Stimulated activated CD4-positive, alpha-beta T cell treated with anti-CD3 and anti-CD28 coated beads, Interleukin-15, amount 100 ng/mL, for 24 hours (primary cell): Measurements from ENCODE around the gene PHACTR4.
A peak's percentile ranks its signal among the peaks of the same experiment; 100 is the strongest.
"Not testable (repeated sequence)": the region's sequence is repeated elsewhere in the genome, so short reads cannot be mapped to it uniquely, and the experiment has no call there.

Source experiments
- DNase-seq: peaks from one replicate; pipeline ENCODE4 v3.0.0-alpha.2; 2020

Gene PHACTR4

GRCh38 chr1:28505406-28506187 is 136.1 kb downstream of the PHACTR4 start, which contains the start of gene RCC1:
Gene RCC1 (plus strand): TSS chr1:28506043. CDS start chr1:28529867, 23,824 bp downstream.
- peak; percentile 96 for DNase-seq

GRCh38 chr1:28506907-28507246 is 137.3 kb downstream of the PHACTR4 start:
- peak; percentile 48 for DNase-seq

GRCh38 chr1:28507247-28507645 is 137.7 kb downstream of the PHACTR4 start:
- DNase-seq, result peak; percentile 52

GRCh38 chr1:28507646-28508434 is 138.3 kb downstream of the PHACTR4 start:
- DNase-seq, result peak; percentile 46

GRCh38 chr1:28508435-28508754 is 138.9 kb downstream of the PHACTR4 start:
- DNase-seq, result peak; percentile 50

DNA sequence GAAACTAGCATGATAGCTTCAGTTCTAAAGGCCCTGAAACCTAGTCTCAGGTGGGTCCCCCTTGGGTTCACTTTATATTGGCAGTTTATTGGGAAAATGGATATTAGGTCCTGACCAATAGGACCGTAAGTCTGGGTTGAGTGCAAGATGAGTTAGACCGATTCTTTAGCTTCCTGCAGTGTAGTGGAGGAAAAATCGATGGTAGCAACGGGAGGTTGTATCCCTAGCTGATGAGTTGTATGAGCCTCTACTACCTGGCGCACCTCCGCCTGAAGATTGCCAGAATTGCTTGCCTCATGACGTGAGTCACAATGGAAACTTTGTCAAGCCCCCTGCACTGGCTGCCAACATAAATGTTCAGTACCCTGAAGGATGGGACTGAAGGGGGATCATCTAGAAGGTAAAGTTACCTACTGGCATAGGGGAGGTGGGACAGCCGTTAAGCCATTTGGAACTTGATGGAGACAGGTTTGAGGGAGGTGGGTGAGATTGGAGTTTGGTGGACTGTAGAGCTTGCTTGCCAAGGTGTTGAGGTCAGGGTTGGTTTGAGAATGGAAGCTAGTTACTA is 140.2 kb downstream of the PHACTR4 start:
- peak; percentile 52 for DNase-seq

GRCh38 chr1:28510273-28510969 is 140.9 kb downstream of the PHACTR4 start:
- DNase-seq, result peak; percentile 49

DNA sequence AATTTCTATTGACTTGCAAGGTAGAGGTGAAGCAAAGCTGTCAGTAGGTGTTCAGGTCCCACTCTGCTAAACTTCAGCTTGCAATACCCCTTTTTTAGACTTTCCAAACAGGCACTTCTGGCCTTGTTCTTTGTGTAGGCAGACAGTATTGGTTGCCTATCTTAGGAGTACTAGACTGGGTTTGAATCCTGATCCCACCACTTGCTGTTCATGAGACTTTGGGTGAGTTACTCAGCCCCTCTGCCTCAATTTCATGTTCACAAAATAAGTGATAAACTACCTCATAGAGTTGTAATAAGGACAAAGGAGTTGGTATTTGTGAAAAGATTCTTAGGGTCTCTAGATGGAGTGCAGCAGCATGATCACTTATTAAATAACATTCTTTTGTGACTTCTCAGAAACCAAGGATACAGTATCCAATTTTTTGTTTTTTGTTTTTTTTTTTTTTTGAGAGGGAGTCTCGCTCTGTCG is 141.5 kb downstream of the PHACTR4 start:
- DNase-seq, result peak; percentile 54

GRCh38 chr1:28512058-28512611 is 142.6 kb downstream of the PHACTR4 start:
- peak; percentile 63 for DNase-seq

DNA sequence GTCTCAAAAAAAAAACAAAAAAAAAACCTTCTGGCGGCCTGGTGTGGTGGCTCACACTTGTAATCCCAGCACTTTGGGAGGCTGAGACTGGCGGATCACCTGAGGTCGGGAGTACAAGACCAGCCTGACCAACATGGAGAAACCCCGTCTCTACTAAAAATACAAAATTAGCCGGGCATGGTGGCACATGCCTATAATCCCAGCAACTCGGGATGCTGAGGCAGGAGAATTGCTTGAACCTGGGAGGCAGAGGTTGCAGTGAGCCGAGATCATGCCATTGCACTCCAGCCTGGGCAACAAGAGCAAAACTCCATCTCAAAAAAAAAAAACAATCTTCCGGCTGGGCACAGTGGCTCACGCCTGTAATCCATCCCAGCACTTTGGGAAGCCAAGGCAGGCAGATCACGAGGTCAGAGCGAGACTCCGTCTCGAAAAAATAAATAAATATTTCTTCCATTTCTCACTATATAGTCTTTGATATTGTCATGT is 144.9 kb downstream of the PHACTR4 start:
- DNase-seq, result peak; percentile 56

- DNase-seq, result no peak
Measured at GRCh38 chr1:28516518-28516956, 147.0 kb downstream of the PHACTR4 start.

DNA sequence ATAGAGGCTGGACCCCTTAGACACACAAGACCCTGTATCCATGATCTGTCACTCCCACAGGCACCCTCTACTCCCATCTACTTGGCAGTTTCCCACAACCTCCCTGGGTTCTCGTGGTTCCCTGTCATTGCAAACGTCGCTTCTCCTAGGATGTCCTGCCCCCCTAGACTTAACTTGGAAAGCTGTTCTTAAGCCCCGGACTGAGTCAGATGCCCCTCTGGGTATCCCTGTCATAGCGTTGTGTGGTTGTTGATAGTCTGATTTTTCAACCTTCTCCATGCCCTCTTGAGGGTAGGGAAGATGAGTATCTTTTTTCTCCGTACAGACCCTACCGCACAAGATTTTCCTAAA is 148.1 kb downstream of the PHACTR4 start:
- no peak for DNase-seq

- peak; percentile 94 for DNase-seq
Measured at GRCh38 chr1:28518000-28518744, 148.6 kb downstream of the PHACTR4 start.

GRCh38 chr1:28518745-28519341 is 149.3 kb downstream of the PHACTR4 start:
- peak; percentile 77 for DNase-seq

GRCh38 chr1:28519946-28520725 is 150.6 kb downstream of the PHACTR4 start:
- DNase-seq, result no peak

GRCh38 chr1:28520796-28521195 is 151.3 kb downstream of the PHACTR4 start:
- DNase-seq, result not testable (repeated sequence)

GRCh38 chr1:28521502-28522164 is 152.1 kb downstream of the PHACTR4 start:
- no peak for DNase-seq

GRCh38 chr1:28522537-28522936 is 153.0 kb downstream of the PHACTR4 start:
- not testable (repeated sequence) for DNase-seq

- not testable (repeated sequence) for DNase-seq
Measured at GRCh38 chr1:28525002-28525642, 155.6 kb downstream of the PHACTR4 start.
